ENCODE data around the gene SPATA13.

- TF ChIP-seq RAD21 (IDR thresholded peaks at IDR 0.05; ENCODE audit: low read depth) = no peak
- no peak for TF ChIP-seq CEBPB (IDR thresholded peaks at IDR 0.05)
- TF ChIP-seq TAF1 (IDR thresholded peaks at IDR 0.05; ENCODE audit: low read depth) = no peak
- TF ChIP-seq YY1 (IDR thresholded peaks at IDR 0.05; ENCODE audit: low read depth) = no peak
Observed at GRCh38 chr13:24178847-24179485, 18.4 kb downstream of the SPATA13 start.
